ENCODE results near the gene PINLYP. TPM values are rescaled to one million over a fixed set of nuclear protein-coding genes. Genes with fewer than 3 reads are reported as not detected.
"Not testable (repeated sequence)": the region's sequence is repeated elsewhere in the genome, so short reads cannot be mapped to it uniquely, and the experiment has no call there.

PINLYP gene
- total RNA-seq, 1 donor from 2014 or later: 1.7 TPM

GRCh38 chr19:43545981-43546380 lies 29.6 kb upstream of the PINLYP start:
- DNase-seq (ENCODE audit: low spot score): no peak
- intact Hi-C loops (cut with DNase I): no loop called here

GRCh38 chr19:43546581-43546980 lies 29.0 kb upstream of the PINLYP start:
- no peak for DNase-seq (ENCODE audit: low spot score)
- intact Hi-C loops (cut with DNase I): no loop called here

DNA sequence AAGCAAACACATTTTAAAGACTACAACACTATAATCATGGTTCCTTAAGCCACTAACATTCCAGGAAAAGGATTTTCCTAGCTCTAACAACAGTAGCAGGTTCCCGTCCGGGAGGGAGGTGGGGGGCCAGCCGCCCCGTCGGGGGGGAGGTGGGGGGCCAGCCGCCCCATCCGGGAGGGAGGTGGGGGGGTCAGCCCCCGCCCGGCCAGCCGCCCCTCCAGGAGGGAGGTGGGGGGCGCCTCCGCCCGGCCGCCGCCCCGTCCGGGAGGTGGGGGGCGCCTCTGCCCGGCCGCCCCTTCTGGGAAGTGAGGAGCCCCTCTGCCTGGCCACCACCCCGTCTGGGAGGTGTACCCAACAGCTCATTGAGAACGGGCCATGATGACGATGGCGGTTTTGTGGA lies 27.7 kb upstream of the PINLYP start:
- DNase-seq (ENCODE audit: low spot score): not testable (repeated sequence)

GRCh38 chr19:43548706-43549105 lies 26.9 kb upstream of the PINLYP start:
- intact Hi-C loops (cut with DNase I): no loop called here

More for the DNA sequence above, 27.7 kb upstream of the PINLYP start:
- intact Hi-C loops (cut with DNase I): not testable (repeated sequence)

DNA sequence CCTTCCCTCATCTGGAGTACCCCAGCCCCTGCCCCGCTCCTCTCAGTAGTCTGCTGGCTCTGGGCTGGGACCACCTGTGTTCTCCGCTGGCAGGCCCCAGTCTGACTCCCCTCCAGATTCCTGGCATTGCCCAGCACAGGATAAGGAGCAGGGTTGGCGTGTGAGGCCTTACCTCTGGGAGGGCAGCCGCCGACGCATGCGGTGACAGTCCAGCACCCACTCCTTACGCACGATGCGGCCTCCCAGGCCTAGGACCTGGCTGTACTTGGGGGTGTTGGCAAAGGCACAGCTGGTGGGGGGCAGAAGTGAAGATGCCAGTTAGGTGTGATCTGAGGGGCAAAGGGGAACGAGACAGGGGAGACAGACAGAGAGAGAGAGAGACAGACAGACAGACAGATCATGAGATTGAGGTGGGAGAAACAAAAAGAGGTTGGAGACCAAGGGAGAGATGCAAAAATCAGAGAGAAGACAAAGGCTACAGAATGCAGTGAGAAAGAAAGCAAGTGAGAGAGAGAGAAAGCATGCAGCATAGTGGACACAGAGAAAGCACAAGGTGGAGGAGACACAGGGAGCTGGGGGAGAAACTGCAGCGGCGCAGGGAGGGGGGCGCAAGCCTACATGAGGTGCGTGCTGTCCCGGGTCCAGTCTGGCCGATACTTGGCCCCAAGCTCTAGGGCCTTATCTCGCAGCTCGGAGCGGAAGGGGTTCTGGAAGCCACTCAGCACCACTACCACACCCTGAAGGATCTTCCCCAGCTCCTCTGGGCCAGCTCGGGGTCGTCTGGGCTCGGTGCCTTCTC lies 24.0 kb upstream of the PINLYP start:
- intact Hi-C loops (cut with DNase I): loop anchor here (5.0 kb wide), 1 partner anchor 101 kb away; no protein-coding TSS in a partner anchor
- no peak for DNase-seq (ENCODE audit: low spot score)

More at GRCh38 chr19:43548706-43549105, 26.9 kb upstream of the PINLYP start:
- no peak for DNase-seq (ENCODE audit: low spot score)

DNA sequence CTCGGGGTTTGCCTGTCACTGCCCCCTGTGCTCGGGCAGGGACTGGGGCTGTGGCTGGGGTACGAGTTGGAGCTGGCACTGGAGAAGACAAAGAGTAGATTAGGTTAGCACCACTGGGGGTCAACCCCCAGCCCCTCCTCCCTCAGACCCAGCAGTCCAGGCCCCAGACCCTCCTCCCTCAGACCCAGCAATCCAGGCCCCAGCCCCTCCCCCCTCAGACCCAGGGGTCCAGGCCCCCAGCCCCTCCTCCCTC lies 23.5 kb upstream of the PINLYP start:
- intact Hi-C loops (cut with DNase I): loop anchor here (5.0 kb wide), 1 partner anchor 100 kb away; no protein-coding TSS in a partner anchor

DNA sequence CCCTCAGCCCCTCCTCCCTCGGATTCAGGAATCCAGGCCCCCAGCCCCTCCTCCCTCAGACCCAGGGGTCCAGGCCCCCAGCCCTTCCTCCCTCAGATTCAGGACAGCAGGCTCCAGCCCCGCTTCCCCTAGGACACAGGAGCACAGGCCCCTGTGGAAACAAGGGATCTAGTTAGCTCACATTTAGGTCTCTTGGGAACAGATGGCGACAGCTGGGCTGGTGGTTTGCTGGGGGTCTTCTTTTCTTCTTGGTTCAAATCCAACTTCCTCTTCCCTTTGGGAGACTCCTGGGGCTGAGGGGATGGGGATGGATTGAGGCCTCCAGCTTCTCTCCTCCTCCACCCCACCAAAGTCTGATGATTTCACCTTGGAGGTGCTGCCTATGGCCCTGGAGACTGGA lies 23.0 kb upstream of the PINLYP start:
- intact Hi-C loops (cut with DNase I): loop anchor here (5.0 kb wide), 1 partner anchor 100 kb away; no protein-coding TSS in a partner anchor
- DNase-seq (ENCODE audit: low spot score): no peak

More for the DNA sequence above, 23.5 kb upstream of the PINLYP start:
- no peak for DNase-seq (ENCODE audit: low spot score)

GRCh38 chr19:43553656-43554055 lies 21.9 kb upstream of the PINLYP start:
- intact Hi-C loops (cut with DNase I): loop anchor here (5.0 kb wide), 1 partner anchor 99 kb away; no protein-coding TSS in a partner anchor
- DNase-seq (ENCODE audit: low spot score): no peak

- intact Hi-C loops (cut with DNase I): loop anchor here (5.0 kb wide), 1 partner anchor 98 kb away; no protein-coding TSS in a partner anchor
- DNase-seq (ENCODE audit: low spot score): no peak
These were observed 21.2 kb upstream of the PINLYP start for GRCh38 chr19:43554317-43554895.

GRCh38 chr19:43555185-43555770 lies 20.3 kb upstream of the PINLYP start:
- peak; percentile 83 for DNase-seq (ENCODE audit: low spot score)
- intact Hi-C loops (cut with DNase I): no loop called here

DNA sequence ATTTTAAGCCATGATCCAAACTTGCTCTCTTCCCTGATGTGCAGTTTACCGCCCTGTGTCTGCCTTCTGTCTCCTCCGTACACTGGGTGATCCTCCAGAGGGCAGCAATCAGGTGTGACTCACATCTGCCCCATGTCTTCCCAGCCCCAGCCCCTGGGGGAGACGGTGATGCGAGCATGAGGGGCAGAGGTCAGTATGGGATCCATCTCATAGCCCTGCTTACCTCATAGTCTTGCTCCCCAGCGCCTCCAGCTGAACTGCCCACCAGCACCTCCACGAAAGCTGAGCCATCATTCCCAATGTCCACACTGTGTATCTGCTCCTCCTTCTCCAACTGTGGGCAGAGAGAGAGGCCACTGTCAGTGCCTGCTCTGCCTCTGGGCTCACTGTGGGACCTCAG lies 14.9 kb upstream of the PINLYP start:
- DNase-seq (ENCODE audit: low spot score): no peak
- intact Hi-C loops (cut with DNase I): no loop called here

- no peak for DNase-seq (ENCODE audit: low spot score)
These were observed 14.2 kb upstream of the PINLYP start for GRCh38 chr19:43561139-43561970.

DNA sequence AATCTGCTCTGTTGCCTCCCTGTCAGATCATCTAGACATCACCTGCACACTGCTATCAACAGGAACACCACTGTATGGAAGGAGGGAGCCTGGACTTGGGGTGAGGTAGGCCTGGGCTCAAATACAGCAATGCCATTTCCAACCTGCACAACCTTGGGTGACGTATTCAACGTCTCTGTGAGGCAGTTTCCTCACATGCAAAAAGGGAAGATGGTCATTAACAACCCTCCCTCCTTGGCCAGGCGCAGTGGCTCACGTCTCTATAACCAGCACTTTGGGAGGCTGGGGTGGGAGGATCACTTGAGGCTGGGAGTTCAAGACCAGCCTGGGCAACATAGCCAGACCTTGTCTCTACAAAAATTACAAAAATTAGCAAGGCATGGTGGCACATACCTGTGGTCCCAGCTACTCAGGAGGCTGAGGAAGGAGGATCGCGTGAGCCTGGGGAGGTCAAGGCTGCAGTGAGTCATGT lies 13.3 kb upstream of the PINLYP start:
- DNase-seq (ENCODE audit: low spot score): no peak
- intact Hi-C loops (cut with DNase I): no loop called here

More at GRCh38 chr19:43561139-43561970, 14.2 kb upstream of the PINLYP start:
- intact Hi-C loops (cut with DNase I): no loop called here

GRCh38 chr19:43562698-43563241 lies 12.8 kb upstream of the PINLYP start:
- peak; percentile 91 for DNase-seq (ENCODE audit: low spot score)
- intact Hi-C loops (cut with DNase I): no loop called here

DNA sequence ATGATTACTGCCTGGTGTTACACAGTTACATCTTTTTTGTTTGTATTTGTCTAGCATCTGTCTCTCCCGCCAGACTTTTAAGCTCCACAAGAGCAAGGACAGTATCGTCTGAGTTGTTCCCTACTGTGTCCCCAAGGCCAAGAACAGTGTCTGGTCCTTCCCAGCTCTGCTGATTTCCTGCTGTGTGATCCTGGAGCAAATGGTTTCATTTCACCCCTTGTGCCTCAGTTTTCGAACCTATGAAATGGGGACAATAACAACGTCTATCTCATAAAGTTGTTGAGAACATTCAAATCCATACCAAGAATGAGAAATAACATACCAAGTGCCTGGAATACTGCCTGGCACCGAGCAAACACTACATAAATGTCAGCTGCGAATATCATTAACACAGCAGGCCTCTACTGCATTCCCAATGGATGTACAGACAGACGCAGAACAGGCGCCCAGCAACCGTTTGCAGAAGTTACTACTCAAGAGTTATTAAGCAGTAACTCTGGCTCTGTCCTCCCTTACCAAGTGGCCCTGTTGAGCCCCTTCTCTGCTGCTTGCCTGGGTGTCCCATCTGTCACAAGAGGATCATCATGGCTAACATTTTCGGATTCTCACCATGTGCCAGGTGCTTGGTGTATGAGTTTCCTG lies 11.7 kb upstream of the PINLYP start:
- intact Hi-C loops (cut with DNase I): no loop called here
- DNase-seq (ENCODE audit: low spot score): no peak

DNA sequence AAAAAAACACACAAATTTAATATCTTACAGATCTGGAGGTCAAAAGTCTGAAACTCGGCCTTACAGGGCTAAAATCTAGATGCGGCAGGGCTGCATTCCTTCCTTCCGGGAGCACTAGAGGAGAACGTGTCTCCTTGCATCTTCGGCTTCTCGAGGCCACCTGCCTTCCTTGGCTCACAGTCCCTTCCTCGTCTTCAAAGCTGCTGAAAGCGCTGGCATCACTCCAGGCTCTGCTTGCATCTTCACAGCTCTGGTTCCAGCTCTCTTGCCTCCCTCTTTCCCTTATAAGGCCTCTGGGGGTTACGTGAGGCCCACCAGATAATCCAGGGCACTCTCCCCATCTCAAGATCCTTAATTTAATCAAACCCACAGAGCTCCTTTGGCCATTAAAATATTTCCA lies 10.8 kb upstream of the PINLYP start:
- intact Hi-C loops (cut with DNase I): no loop called here
- DNase-seq (ENCODE audit: low spot score): no peak

DNA sequence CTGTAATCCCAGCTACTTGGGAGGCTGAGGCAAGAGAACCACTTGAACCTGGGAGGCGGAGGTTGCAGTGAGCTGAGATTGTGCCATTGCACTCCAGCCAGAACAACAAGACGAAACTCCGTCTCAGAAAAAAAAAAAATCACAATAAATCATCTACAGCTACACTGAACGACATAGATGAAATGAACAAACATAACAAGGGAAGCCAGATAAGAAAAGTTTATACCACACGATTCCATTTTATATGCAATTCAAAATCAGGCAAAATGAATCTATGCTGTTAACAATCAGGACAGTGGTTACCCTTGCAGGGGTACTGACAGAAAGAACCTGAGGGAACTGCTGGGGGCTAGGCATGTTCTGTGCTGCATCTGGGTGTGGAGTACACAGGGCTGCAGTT lies 5.9 kb upstream of the PINLYP start:
- DNase-seq (ENCODE audit: low spot score): no peak

GRCh38 chr19:43570174-43570791 lies 5.3 kb upstream of the PINLYP start:
- intact Hi-C loops (cut with DNase I): no loop called here
- no peak for DNase-seq (ENCODE audit: low spot score)

More for the DNA sequence above, 5.9 kb upstream of the PINLYP start:
- intact Hi-C loops (cut with DNase I): no loop called here

Measured in cardiac septum (tissue), 1 donor.